Measurements from ENCODE around the gene ZNF197.

ZNF197 gene

DNA sequence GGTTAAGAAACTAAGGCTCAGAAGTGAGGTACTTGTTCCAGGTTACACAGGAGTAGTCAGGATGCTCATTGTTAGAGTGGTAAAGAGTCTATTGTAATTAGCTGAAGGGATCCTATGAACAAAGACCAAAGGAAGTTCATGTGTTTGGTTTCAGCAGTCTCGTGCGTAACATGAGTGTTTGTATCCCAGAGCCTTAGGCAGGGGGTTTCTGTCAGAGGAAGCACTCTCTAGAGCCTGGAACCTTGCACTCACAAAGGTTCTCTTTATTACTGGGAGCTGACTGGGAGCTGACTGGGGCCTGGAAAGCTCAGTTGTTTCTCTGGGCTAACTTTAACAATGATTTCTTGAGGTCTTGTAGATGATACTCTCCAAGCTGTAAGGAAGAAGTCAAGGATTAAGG lies 3.9 kb downstream of the ZNF197 start:
- H3K27ac ChIP-seq (ENCODE audit: low read length): no peak overlapping the region
- no peaks in the 10 kb centered on the region for H3K27me3 ChIP-seq (ENCODE audit: low read depth, low read length)
- no peak overlapping the region for H3K4me3 ChIP-seq (ENCODE audit: low read depth in 1 of 2, low read length in 2 of 2)
- H3K36me3 ChIP-seq (ENCODE audit: control insufficient read depth in 1 of 2, insufficient read depth in 2 of 2, low read length in 2 of 2): peaks cover 27 to 31% of the 10 kb centered on the region in 2 donors
- H3K4me1 ChIP-seq (ENCODE audit: control insufficient read depth in 1 of 2, insufficient read depth in 2 of 2, low read length in 2 of 2): peaks cover 4 to 9% of the 10 kb centered on the region in 2 donors
- no peaks in the 10 kb centered on the region for H3K9me3 ChIP-seq (ENCODE audit: control insufficient read depth in 1 of 2, low read length in 2 of 2)

DNA sequence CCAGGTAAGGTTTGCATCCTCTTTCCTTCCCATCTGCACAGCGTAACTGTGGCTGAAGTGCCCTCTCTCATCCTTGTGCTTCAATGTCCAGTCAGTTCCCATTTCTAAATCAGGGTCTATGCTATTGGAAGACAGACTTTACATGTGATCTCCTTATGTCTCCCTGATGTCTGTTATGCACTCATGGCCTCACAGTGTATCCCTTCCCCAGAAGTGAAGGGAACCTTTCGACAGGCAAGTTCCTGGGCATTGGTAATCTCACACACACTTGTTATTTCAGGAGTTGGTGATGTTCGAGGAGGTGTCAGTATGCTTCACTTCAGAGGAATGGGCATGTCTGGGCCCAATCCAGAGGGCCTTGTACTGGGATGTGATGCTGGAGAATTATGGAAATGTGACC lies 7.4 kb downstream of the ZNF197 start:
- Histone ChIP-seq H3K9me3 (ENCODE audit: control insufficient read depth in 1 of 2, low read length in 2 of 2) (no peaks in the 10 kb centered on the region), H3K4me1 (ENCODE audit: control insufficient read depth in 1 of 2, insufficient read depth in 2 of 2, low read length in 2 of 2) (no peaks in the 10 kb centered on the region), H3K36me3 (ENCODE audit: control insufficient read depth in 1 of 2, insufficient read depth in 2 of 2, low read length in 2 of 2) (peaks cover 33 to 58% of the 10 kb centered on the region in 2 donors), H3K27me3 (ENCODE audit: low read depth, low read length) (no peaks in the 10 kb centered on the region), H3K27ac (ENCODE audit: low read length) (no peak overlapping the region), H3K4me3 (ENCODE audit: low read depth in 1 of 2, low read length in 2 of 2) (no peak overlapping the region)

DNA sequence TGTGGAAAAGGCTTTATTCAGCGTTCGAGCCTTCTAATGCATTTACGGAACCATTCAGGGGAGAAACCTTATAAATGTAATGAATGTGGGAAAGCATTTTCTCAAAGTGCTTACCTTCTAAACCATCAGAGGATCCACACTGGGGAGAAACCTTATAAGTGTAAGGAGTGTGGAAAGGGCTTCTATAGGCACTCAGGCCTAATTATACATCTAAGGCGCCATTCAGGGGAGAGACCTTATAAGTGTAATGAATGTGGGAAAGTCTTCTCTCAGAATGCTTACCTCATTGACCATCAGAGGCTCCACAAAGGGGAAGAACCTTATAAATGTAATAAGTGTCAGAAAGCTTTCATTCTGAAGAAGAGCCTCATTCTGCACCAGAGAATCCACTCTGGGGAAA lies 17.5 kb downstream of the ZNF197 start:
- peak overlapping the region; percentile 12 to 26 for H3K4me3 ChIP-seq (ENCODE audit: low read depth in 1 of 2, low read length in 2 of 2)
- H3K27me3 ChIP-seq (ENCODE audit: low read depth, low read length): no peaks in the 10 kb centered on the region
- peaks cover 27 to 68% of the 10 kb centered on the region in 2 donors for H3K36me3 ChIP-seq (ENCODE audit: control insufficient read depth in 1 of 2, insufficient read depth in 2 of 2, low read length in 2 of 2)
- peaks cover 21 to 32% of the 10 kb centered on the region in 2 donors for H3K9me3 ChIP-seq (ENCODE audit: control insufficient read depth in 1 of 2, low read length in 2 of 2)
- no peak overlapping the region for H3K27ac ChIP-seq (ENCODE audit: low read length)
- H3K4me1 ChIP-seq (ENCODE audit: control insufficient read depth in 1 of 2, insufficient read depth in 2 of 2, low read length in 2 of 2): no peaks in the 10 kb centered on the region

DNA sequence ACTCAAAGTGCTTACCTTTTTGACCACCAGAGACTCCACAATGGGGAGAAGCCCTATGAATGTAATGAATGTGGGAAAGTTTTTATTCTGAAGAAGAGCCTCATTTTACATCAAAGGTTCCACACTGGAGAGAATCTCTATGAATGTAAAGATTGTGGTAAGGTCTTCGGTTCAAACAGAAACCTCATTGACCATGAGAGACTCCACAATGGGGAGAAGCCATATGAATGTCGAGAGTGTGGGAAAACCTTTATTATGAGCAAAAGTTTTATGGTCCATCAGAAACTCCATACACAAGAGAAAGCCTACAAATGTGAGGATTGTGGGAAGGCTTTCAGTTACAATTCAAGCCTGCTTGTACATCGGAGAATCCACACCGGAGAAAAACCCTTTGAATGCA lies 18.2 kb downstream of the ZNF197 start:
- H3K27me3 ChIP-seq (ENCODE audit: low read depth, low read length): no peaks in the 10 kb centered on the region
- H3K36me3 ChIP-seq (ENCODE audit: control insufficient read depth in 1 of 2, insufficient read depth in 2 of 2, low read length in 2 of 2): peaks cover 27 to 61% of the 10 kb centered on the region in 2 donors
- peak overlapping the region; percentile 12 to 26 for H3K4me3 ChIP-seq (ENCODE audit: low read depth in 1 of 2, low read length in 2 of 2)
- H3K4me1 ChIP-seq (ENCODE audit: control insufficient read depth in 1 of 2, insufficient read depth in 2 of 2, low read length in 2 of 2): no peaks in the 10 kb centered on the region
- H3K9me3 ChIP-seq (ENCODE audit: control insufficient read depth in 1 of 2, low read length in 2 of 2): peaks cover 21 to 32% of the 10 kb centered on the region in 2 donors
- H3K27ac ChIP-seq (ENCODE audit: low read length): no peak overlapping the region

DNA sequence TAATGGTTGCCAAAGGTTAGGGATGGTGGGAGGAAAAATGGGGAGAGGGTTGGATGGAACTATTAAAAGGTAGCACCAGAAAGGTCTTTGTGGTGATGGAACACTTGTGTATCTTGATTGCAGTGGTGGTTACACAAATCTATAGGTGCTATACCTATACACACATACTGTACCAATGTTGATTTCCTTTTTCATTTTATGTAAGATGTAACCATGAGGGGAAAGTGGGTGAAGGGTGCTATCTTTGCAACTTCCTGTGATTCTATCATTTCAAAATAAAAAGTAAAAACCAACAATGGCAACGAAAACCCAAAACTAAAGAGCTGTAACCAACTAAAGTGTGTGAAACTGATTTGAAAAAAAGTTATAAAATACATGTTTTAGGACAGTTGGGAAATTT lies 22.9 kb downstream of the ZNF197 start:
- Histone ChIP-seq H3K36me3 (ENCODE audit: control insufficient read depth in 1 of 2, insufficient read depth in 2 of 2, low read length in 2 of 2) (peaks cover 24 to 38% of the 10 kb centered on the region in 2 donors), H3K9me3 (ENCODE audit: control insufficient read depth in 1 of 2, low read length in 2 of 2) (peaks cover 10 to 12% of the 10 kb centered on the region in 2 donors), H3K27me3 (ENCODE audit: low read depth, low read length) (no peaks in the 10 kb centered on the region), H3K4me3 (ENCODE audit: low read depth in 1 of 2, low read length in 2 of 2) (no peak overlapping the region), H3K27ac (ENCODE audit: low read length) (no peak overlapping the region), H3K4me1 (ENCODE audit: control insufficient read depth in 1 of 2, insufficient read depth in 2 of 2, low read length in 2 of 2) (peaks cover 0 to 6% of the 10 kb centered on the region in 2 donors)

DNA sequence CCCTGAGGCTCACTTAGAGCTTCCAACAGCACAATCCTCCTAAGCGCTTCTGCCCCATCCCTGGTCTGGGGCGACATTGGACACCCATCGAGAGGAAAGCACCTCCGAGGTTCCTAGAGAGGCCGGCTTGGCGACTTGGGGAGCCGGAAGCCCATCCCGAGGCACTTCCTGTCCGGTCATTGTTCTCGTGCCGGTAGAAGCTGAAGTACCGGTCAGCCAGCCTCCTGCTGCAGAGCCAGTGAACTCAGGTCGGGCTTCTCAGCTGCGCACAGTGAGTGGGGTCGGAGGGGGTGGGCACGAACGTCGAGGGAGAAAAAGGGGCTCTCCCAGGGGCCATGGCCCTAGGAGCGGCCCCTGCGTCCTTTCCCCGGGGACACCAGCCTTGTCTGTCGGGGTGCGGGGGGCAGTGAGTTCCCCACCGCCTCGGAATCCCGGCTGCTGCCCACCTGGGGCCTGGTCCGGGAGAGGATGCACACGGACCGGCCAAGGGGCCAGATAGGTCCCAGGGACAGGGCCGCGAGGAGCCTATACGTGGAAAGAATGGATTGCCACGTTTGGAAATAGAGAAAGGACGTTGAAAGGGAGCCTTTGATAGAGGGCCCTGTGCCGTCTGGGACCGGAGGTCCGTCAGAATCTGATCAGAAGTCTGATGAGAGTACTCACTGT lies 23.9 kb downstream of the ZNF197 start, which contains the start of gene ZNF35:
TSS of gene ZNF35 (plus strand) at position 169 of the 666 bp plus-strand sequence. CDS start 2,336 bp downstream, outside the sequence.
- Histone ChIP-seq H3K4me1 (ENCODE audit: control insufficient read depth in 1 of 2, insufficient read depth in 2 of 2, low read length in 2 of 2) (peaks cover 0 to 6% of the 10 kb centered on the region in 2 donors), H3K9me3 (ENCODE audit: control insufficient read depth in 1 of 2, low read length in 2 of 2) (peaks cover under 1 to 4% of the 10 kb centered on the region in 2 donors), H3K4me3 (ENCODE audit: low read depth in 1 of 2, low read length in 2 of 2) (peak within 1 kb of the TSS; percentile 92 to 99), H3K27me3 (ENCODE audit: low read depth, low read length) (no peaks in the 10 kb centered on the region), H3K27ac (ENCODE audit: low read length) (peak within 1 kb of the TSS; percentile 68), H3K36me3 (ENCODE audit: control insufficient read depth in 1 of 2, insufficient read depth in 2 of 2, low read length in 2 of 2) (peaks cover 26 to 38% of the 10 kb centered on the region in 2 donors)

DNA sequence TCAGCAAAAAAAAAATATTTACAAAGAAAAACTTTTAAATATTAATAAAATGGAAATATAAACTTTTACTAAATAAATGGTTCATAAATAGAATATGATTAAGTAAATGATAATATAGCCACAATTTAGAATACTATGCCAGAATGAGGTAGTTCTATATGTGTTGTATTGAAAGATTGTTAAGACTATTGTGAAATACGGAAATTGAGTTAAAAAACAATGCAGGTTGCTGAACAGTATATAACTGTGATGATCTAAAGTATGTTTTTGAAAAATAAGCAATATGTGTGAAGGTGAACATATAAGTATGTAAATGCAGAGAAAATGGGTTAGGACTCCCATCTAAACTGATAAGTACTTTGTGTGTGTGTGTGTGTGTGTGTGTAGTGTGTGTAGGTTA lies 24.9 kb downstream of the ZNF197 start:
- Histone ChIP-seq H3K4me1 (ENCODE audit: control insufficient read depth in 1 of 2, insufficient read depth in 2 of 2, low read length in 2 of 2) (peaks cover 0 to 6% of the 10 kb centered on the region in 2 donors), H3K36me3 (ENCODE audit: control insufficient read depth in 1 of 2, insufficient read depth in 2 of 2, low read length in 2 of 2) (peaks cover 32 to 40% of the 10 kb centered on the region in 2 donors), H3K27ac (ENCODE audit: low read length) (no peak overlapping the region), H3K9me3 (ENCODE audit: control insufficient read depth in 1 of 2, low read length in 2 of 2) (no peaks in the 10 kb centered on the region), H3K27me3 (ENCODE audit: low read depth, low read length) (no peaks in the 10 kb centered on the region), H3K4me3 (ENCODE audit: low read depth in 1 of 2, low read length in 2 of 2) (no peak overlapping the region)

DNA sequence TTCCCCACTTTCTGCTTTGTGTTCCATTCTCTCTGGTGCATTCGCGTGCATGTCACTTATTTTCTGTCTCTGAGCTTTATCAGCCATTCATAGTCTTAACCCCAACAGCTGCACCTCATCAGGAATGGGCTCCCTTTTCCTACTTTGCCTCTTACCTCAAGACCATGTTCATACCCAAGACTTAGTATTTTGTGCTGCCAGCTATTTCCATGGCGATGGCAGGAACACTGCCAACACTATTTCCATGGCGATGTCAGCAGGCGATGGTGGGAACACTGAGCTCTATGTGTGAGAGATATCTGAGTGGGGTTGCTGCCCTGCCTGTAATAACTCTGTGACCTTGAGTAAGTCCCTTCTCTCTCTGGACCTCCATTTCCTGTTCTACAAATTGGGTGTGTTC lies 29.2 kb downstream of the ZNF197 start:
- Histone ChIP-seq H3K36me3 (ENCODE audit: control insufficient read depth in 1 of 2, insufficient read depth in 2 of 2, low read length in 2 of 2) (peaks cover 56 to 77% of the 10 kb centered on the region in 2 donors), H3K27ac (ENCODE audit: low read length) (no peak overlapping the region), H3K9me3 (ENCODE audit: control insufficient read depth in 1 of 2, low read length in 2 of 2) (peaks cover 7 to 16% of the 10 kb centered on the region in 2 donors), H3K4me1 (ENCODE audit: control insufficient read depth in 1 of 2, insufficient read depth in 2 of 2, low read length in 2 of 2) (peaks cover 0 to 4% of the 10 kb centered on the region in 2 donors), H3K27me3 (ENCODE audit: low read depth, low read length) (no peaks in the 10 kb centered on the region), H3K4me3 (ENCODE audit: low read depth in 1 of 2, low read length in 2 of 2) (no peak overlapping the region)

DNA sequence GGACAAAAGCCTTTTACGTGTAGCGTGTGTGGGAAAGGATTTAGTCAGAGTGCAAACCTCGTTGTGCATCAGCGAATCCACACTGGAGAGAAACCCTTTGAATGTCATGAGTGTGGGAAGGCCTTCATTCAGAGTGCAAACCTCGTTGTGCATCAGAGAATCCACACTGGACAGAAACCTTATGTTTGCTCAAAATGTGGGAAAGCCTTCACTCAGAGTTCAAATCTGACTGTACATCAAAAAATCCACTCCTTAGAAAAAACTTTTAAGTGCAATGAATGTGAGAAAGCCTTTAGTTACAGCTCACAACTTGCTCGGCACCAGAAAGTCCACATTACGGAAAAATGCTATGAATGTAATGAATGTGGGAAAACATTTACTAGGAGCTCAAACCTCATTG lies 34.2 kb downstream of the ZNF197 start:
- Histone ChIP-seq H3K27ac (ENCODE audit: low read length) (no peak overlapping the region), H3K27me3 (ENCODE audit: low read depth, low read length) (no peaks in the 10 kb centered on the region), H3K36me3 (ENCODE audit: control insufficient read depth in 1 of 2, insufficient read depth in 2 of 2, low read length in 2 of 2) (peaks cover 49 to 73% of the 10 kb centered on the region in 2 donors), H3K4me3 (ENCODE audit: low read depth in 1 of 2, low read length in 2 of 2) (peak overlapping the region in 1 of 2 donors; percentile 4), H3K4me1 (ENCODE audit: control insufficient read depth in 1 of 2, insufficient read depth in 2 of 2, low read length in 2 of 2) (no peaks in the 10 kb centered on the region), H3K9me3 (ENCODE audit: control insufficient read depth in 1 of 2, low read length in 2 of 2) (peaks cover 11 to 37% of the 10 kb centered on the region in 2 donors)

DNA sequence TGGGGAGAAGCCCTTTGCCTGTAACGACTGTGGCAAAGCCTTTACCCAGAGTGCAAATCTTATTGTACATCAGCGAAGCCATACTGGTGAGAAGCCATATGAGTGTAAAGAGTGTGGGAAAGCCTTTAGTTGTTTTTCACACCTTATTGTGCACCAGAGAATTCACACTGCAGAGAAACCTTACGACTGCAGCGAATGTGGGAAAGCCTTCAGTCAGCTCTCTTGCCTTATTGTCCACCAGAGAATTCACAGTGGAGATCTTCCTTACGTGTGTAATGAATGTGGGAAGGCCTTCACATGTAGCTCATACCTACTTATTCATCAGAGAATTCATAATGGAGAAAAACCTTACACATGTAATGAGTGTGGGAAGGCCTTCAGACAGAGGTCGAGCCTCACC lies 34.6 kb downstream of the ZNF197 start:
- Histone ChIP-seq H3K36me3 (ENCODE audit: control insufficient read depth in 1 of 2, insufficient read depth in 2 of 2, low read length in 2 of 2) (peaks cover 45 to 69% of the 10 kb centered on the region in 2 donors), H3K27me3 (ENCODE audit: low read depth, low read length) (no peaks in the 10 kb centered on the region), H3K4me1 (ENCODE audit: control insufficient read depth in 1 of 2, insufficient read depth in 2 of 2, low read length in 2 of 2) (no peaks in the 10 kb centered on the region), H3K9me3 (ENCODE audit: control insufficient read depth in 1 of 2, low read length in 2 of 2) (peaks cover 11 to 37% of the 10 kb centered on the region in 2 donors), H3K4me3 (ENCODE audit: low read depth in 1 of 2, low read length in 2 of 2) (peak overlapping the region in 1 of 2 donors; percentile 4), H3K27ac (ENCODE audit: low read length) (no peak overlapping the region)

DNA sequence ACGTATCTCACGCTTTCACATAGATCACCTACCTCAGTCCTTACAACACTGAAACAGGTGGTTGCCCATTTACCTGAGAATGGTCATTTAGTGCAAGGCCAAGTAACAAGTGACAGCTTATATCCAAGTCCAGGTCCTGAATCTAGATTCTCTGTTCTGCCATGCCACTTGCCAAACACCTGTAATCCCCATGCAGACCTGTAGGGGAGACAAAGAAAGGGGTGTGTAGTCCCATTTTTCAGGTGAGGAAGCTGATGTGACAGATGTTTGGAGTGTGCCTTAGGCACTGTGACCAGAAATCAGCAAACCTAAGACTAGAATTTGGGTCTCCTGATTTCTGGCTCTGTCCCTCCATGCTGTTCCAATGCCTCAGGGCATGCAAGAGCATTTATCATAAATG lies 36.4 kb downstream of the ZNF197 start:
- Histone ChIP-seq H3K4me1 (ENCODE audit: control insufficient read depth in 1 of 2, insufficient read depth in 2 of 2, low read length in 2 of 2) (no peaks in the 10 kb centered on the region), H3K4me3 (ENCODE audit: low read depth in 1 of 2, low read length in 2 of 2) (no peak overlapping the region), H3K27me3 (ENCODE audit: low read depth, low read length) (no peaks in the 10 kb centered on the region), H3K9me3 (ENCODE audit: control insufficient read depth in 1 of 2, low read length in 2 of 2) (peaks cover 11 to 37% of the 10 kb centered on the region in 2 donors), H3K36me3 (ENCODE audit: control insufficient read depth in 1 of 2, insufficient read depth in 2 of 2, low read length in 2 of 2) (peaks cover 42 to 58% of the 10 kb centered on the region in 2 donors), H3K27ac (ENCODE audit: low read length) (no peak overlapping the region)

All from muscle layer of duodenum (tissue), 2 donors.